ENCODE data around the gene CEBPG. TPM values are rescaled to one million over a fixed set of nuclear protein-coding genes. Genes with fewer than 3 reads are reported as not detected.

CEBPG gene
- total RNA-seq, 4 donors from 2014 or later = 38.0 to 48.3 (median 43.1) TPM

- WGBS, 2 donors = 90 to 93% methylated on average over 14 to 19 of the region's 20 CpGs
- intact Hi-C loops (cut with DNase I; ENCODE audit: low total_unique reads) = no loop called here
- H3K4me3 ChIP-seq (ENCODE audit: low read depth, poor library complexity, severe bottlenecking) = no peak overlapping the region
- no peak for DNase-seq (ENCODE audit: low spot score in 2 of 2)
- TF ChIP-seq CTCF (IDR thresholded peaks at IDR 0.05) (no peak), POLR2A (IDR thresholded peaks at IDR 0.05) (no peak)
Measured at GRCh38 chr19:33411621-33412180, 38.2 kb downstream of the CEBPG start.

DNA sequence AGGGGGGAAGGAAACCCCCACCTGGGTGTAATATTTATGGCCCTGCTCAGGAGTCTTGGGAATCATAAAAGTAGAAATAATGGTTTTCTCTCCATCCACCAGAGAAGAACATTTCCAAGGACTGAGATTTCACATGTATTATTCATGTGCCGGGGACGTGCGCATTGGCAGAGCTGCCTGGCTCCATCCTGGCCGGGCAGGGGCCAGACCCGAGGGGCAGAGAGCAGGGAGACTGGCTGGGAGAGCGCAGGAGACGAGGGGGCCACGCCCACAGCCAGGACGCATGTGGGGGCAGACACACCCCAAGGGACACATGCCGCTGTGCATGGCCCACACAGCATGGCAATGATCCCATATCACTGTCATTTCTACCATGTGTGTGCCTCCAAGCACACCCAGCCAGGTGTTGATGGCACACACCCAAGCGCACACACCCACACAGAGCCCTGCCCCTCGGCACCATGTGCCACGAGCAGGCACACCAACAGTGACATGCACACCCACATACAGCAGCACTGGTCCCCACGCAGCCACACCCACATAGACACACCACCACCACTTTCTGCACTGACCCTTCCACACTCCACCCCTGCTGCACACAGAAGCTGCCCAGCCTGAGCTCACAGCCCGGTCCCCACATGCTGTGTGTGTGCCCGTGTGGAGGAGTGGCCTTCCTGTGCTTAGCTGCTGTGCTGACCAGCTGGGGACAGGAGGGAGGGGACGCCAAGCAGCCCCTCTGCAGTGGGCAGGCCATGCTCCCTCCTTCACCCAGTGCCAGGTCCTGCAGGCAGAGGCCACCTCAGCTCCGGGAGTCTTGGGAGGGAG, 39.3 kb downstream of the CEBPG start:
- DNase-seq (ENCODE audit: low spot score in 2 of 2) = no peak
- H3K4me3 ChIP-seq (ENCODE audit: low read depth, poor library complexity, severe bottlenecking) = no peak overlapping the region
- WGBS, 2 donors = 49 to 58% methylated on average over 17 of the region's 18 CpGs
- intact Hi-C loops (cut with DNase I; ENCODE audit: low total_unique reads) = no loop called here
- TF ChIP-seq CTCF (IDR thresholded peaks at IDR 0.05) = no peak
- no peak for TF ChIP-seq POLR2A (IDR thresholded peaks at IDR 0.05)

GRCh38 chr19:33413426-33413725, 39.9 kb downstream of the CEBPG start:
- intact Hi-C loops (cut with DNase I; ENCODE audit: low total_unique reads) = no loop called here
- DNase-seq (ENCODE audit: low spot score in 2 of 2) = no peak
- TF ChIP-seq CTCF (IDR thresholded peaks at IDR 0.05) (no peak), POLR2A (IDR thresholded peaks at IDR 0.05) (no peak)
- 81 to 88% methylated on average over 4 to 13 of the region's 13 CpGs for WGBS, 2 donors
- H3K4me3 ChIP-seq (ENCODE audit: low read depth, poor library complexity, severe bottlenecking) = no peak overlapping the region

GRCh38 chr19:33413868-33414666, 40.6 kb downstream of the CEBPG start:
- 75 to 79% methylated on average over 5 to 16 of the region's 25 CpGs for WGBS, 2 donors
- H3K4me3 ChIP-seq (ENCODE audit: low read depth, poor library complexity, severe bottlenecking) = no peak overlapping the region
- TF ChIP-seq CTCF (IDR thresholded peaks at IDR 0.05) = no peak
- TF ChIP-seq POLR2A (IDR thresholded peaks at IDR 0.05) = no peak
- intact Hi-C loops (cut with DNase I; ENCODE audit: low total_unique reads) = no loop called here
- no peak for DNase-seq (ENCODE audit: low spot score in 2 of 2)

DNA sequence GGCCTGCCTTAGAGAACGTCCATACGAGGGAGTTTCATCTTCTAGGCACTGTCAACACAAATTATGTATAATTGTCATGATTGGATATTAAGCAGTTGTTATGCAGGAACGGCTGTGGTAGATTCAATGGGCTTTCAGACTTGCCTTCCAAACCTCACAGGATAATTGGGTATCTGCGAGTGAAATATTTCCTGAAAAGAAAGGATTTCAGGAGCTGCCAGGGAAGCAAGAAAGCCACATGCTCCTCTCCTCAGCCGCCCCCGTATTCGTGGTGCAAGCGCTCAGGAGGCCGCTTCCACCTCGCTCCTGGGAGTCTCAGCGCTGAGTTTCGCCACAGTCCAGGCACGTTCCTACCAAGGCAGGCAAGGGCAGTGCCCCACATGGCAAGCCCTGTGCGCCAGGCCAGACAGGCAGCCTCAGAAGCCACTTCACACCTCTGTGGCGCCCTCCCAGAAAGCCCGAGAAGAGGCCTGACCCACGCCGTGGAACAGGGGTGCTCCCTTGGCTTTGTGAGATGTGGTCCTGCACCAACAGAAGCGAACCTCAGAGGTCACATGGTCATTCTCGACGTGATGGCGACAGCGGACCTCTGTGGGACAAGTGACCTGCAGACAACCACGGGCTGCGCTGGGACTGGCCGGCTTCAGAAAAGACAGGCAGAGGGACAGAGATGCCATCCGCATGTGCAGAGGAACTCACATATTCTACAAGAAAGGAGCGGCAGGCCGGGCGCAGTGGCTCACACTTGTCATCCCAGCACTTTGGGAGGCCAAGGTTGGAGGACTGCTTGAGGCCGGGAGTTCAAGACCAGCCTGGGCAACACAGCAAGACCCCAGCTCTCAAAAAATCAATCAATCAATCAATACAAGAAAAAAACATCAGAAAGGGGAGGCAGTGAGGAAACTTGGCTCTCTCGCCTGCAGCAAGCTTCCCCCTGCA, 41.4 kb downstream of the CEBPG start:
- intact Hi-C loops (cut with DNase I; ENCODE audit: low total_unique reads) = no loop called here
- H3K4me3 ChIP-seq (ENCODE audit: low read depth, poor library complexity, severe bottlenecking) = no peak overlapping the region
- WGBS, 2 donors = 87% methylated on average over 22 to 32 of the region's 32 CpGs
- TF ChIP-seq CTCF (IDR thresholded peaks at IDR 0.05) (no peak), POLR2A (IDR thresholded peaks at IDR 0.05) (no peak)
- DNase-seq (ENCODE audit: low spot score in 2 of 2) = no peak
